ENCODE results near the gene RALGAPA1. TPM values are rescaled to one million over a fixed set of nuclear protein-coding genes. Genes with fewer than 3 reads are reported as not detected.

RALGAPA1 gene
- total RNA-seq, 1 donor from 2014 or later = 19.5 TPM

DNA sequence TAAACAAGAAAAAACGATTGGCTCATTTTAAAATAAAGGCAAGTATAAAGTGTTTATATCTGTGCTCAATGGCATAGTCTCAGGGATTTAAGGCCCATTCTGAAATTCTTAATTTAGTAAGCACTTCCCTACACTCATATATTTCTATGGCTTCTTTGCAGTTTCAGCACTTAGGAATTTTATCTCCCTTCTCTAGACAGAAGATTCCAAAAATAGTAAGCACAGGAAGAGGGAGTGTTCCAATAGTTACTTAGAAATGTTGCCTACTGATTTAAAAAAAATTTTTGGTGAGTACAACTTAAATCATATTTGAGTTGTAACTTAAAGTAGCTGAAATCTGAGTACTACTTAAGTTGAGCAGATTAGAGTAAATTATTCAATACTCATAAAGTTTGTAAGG, 255.3 kb downstream of the RALGAPA1 start:
- H3K4me3 ChIP-seq (ENCODE audit: low read depth, low read length) = no peak overlapping the region
- DNase-seq (ENCODE audit: low read depth) = no peak
- TF ChIP-seq, protein P1, sequence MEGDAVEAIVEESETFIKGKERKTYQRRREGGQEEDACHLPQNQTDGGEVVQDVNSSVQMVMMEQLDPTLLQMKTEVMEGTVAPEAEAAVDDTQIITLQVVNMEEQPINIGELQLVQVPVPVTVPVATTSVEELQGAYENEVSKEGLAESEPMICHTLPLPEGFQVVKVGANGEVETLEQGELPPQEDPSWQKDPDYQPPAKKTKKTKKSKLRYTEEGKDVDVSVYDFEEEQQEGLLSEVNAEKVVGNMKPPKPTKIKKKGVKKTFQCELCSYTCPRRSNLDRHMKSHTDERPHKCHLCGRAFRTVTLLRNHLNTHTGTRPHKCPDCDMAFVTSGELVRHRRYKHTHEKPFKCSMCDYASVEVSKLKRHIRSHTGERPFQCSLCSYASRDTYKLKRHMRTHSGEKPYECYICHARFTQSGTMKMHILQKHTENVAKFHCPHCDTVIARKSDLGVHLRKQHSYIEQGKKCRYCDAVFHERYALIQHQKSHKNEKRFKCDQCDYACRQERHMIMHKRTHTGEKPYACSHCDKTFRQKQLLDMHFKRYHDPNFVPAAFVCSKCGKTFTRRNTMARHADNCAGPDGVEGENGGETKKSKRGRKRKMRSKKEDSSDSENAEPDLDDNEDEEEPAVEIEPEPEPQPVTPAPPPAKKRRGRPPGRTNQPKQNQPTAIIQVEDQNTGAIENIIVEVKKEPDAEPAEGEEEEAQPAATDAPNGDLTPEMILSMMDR (conservative IDR thresholded peaks at IDR 0.05; ENCODE audit: low read depth, low read length) = no peak

DNA sequence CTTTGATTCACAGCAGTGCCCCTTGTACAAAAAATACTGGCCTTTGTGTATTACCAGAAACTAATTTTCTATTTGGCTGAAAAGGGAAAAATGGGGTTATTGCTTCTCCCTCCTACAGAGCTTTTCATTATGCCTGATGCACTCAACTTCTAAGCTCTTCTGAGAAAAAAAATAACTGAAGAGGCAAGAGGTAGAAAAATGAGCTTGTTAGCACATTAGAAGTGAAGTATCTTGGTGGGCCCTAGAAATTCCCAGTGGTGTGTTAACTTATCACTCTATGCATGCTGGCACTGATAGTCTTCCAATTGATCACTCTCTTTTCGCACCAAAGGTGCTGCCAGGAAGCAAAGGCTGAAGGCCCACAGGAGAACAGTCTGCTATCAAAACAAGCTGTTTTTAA, 258.0 kb downstream of the RALGAPA1 start:
- DNase-seq (ENCODE audit: low read depth) = no peak
- H3K4me3 ChIP-seq (ENCODE audit: low read depth, low read length) = no peak overlapping the region
- TF ChIP-seq, protein P1 (conservative IDR thresholded peaks at IDR 0.05; ENCODE audit: low read depth, low read length) = no peak

DNA sequence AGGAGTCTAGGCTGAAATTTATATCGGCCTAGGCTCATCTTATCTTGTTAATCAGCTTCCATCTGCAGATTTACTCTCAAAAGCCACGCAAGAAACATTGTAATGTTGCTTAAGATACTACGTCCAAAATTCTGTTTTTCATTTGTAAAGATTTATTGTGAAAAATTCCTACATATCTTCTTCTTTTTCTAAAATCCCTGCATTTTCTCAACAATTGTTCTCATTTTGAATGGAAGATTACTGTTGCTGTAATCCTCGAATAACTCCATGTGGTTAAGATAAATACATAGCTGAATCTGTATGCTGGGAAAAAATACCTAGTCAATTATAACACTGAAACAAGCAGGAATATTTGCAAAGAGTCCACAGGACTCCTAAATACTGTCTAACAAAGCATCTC, 259.5 kb downstream of the RALGAPA1 start:
- TF ChIP-seq, protein P1 (conservative IDR thresholded peaks at IDR 0.05; ENCODE audit: low read depth, low read length) = no peak
- no peak for DNase-seq (ENCODE audit: low read depth)

DNA sequence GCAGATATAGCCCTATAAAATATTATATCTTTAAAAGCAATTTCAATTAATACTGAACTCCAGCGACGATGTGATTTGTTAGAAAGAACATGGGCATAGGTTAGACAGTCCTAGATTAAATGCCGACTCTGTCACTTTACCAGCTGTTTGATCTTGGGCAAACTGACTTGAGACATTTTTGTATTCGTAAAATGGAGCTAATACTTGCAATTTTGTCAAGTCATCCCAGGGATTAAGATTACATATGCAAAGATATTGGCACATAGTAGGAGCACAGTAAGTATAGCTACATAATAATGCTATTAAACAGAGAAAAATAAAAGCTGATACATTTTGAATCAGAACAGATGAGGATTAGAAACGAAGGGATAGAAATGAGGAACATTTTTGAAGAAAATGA, 266.1 kb downstream of the RALGAPA1 start:
- H3K4me3 ChIP-seq (ENCODE audit: low read depth, low read length) = no peak overlapping the region
- no peak for DNase-seq (ENCODE audit: low read depth)
- TF ChIP-seq, protein P1 (conservative IDR thresholded peaks at IDR 0.05; ENCODE audit: low read depth, low read length) = no peak

More for the DNA sequence above, 259.5 kb downstream of the RALGAPA1 start:
- no peak overlapping the region for H3K4me3 ChIP-seq (ENCODE audit: low read depth, low read length)

- TF ChIP-seq, protein P1 (conservative IDR thresholded peaks at IDR 0.05; ENCODE audit: low read depth, low read length) = no peak
- DNase-seq (ENCODE audit: low read depth) = no peak
These were observed 269.1 kb downstream of the RALGAPA1 start for GRCh38 chr14:35539969-35540368.

GRCh38 chr14:35535483-35536112, 273.5 kb downstream of the RALGAPA1 start:
- TF ChIP-seq, protein P1 (conservative IDR thresholded peaks at IDR 0.05; ENCODE audit: low read depth, low read length) = no peak
- H3K4me3 ChIP-seq (ENCODE audit: low read depth, low read length) = peak overlapping the region; percentile 42
- DNase-seq (ENCODE audit: low read depth) = no peak

More at GRCh38 chr14:35539969-35540368, 269.1 kb downstream of the RALGAPA1 start:
- no peak overlapping the region for H3K4me3 ChIP-seq (ENCODE audit: low read depth, low read length)

DNA sequence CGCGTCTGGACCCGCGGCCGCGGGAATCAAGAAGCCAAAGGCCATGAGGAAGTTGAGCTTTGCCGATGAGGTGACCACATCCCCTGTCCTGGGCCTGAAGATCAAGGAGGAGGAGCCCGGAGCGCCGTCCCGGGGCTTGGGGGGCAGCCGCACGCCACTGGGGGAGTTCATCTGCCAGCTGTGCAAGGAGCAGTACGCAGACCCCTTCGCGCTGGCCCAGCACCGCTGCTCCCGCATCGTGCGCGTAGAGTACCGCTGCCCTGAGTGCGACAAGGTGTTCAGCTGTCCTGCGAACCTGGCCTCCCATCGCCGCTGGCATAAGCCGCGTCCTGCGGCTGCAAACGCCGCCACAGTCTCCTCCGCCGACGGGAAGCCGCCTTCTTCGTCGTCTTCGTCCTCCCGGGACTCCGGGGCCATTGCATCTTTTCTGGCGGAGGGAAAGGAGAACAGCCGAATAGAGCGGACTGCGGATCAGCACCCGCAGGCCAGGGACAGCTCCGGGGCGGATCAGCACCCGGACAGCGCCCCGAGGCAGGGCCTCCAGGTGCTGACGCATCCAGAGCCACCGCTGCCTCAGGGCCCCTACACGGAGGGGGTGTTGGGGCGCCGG, 274.1 kb downstream of the RALGAPA1 start:
- no peak for DNase-seq (ENCODE audit: low read depth)
- TF ChIP-seq, protein P1 (conservative IDR thresholded peaks at IDR 0.05; ENCODE audit: low read depth, low read length) = no peak
- H3K4me3 ChIP-seq (ENCODE audit: low read depth, low read length) = peak overlapping the region; percentile 42
